HCT116 (cell line): ENCODE results near the gene GTF3C4.

Experiments
- CTCF ChIP-seq, 3 experiments: fragments of 200-600 bp in 1 of 3; sonication (generic) in 1 of 3; IDR thresholded peaks in 2 of 3; conservative IDR thresholded peaks in 1 of 3; 2 replicates each; pipeline ENCODE4 v1.5.1; 2012 to 2017; ENCODE audit warnings: low read depth in 2 of 3, low read length in 2 of 3, antibody characterized with exemption in 1 of 3, borderline replicate concordance in 1 of 3, control low read depth in 1 of 3, mild to moderate bottlenecking in 1 of 3, mixed read lengths in 1 of 3, mixed run types in 1 of 3, moderate library complexity in 1 of 3; ENCODE audit not compliant: insufficient read depth in 1 of 3
- EGR1 ChIP-seq: IDR thresholded peaks from 2 replicates; pipeline ENCODE4 v1.6.1; 2012; ENCODE audit warnings: low read depth
- EZH2 ChIP-seq: fragments of 200-600 bp; sonication (generic); IDR thresholded peaks from 2 replicates; pipeline ENCODE4 v1.6.1; 2017; ENCODE audit warnings: antibody characterized with exemption, mixed run types
- EZH2phosphoT487 ChIP-seq: fragments of 200-600 bp; IDR thresholded peaks from 2 replicates; pipeline ENCODE4 v1.6.1; 2018; ENCODE audit warnings: antibody characterized with exemption, borderline replicate concordance
- POLR2A ChIP-seq: IDR thresholded peaks from 2 replicates; pipeline ENCODE4 v1.7.0; 2011; ENCODE audit warnings: borderline replicate concordance; ENCODE audit not compliant: insufficient read depth, insufficient read length; ENCODE audit errors: extremely low read depth
- POLR2AphosphoS5 ChIP-seq: IDR thresholded peaks from 2 replicates; pipeline ENCODE4 v1.6.1; 2011; ENCODE audit warnings: mild to moderate bottlenecking, low read depth, low read length, moderate library complexity
- REST ChIP-seq: IDR thresholded peaks from 2 replicates; pipeline ENCODE4 v1.6.1; 2012; ENCODE audit warnings: low read depth
- SIN3A ChIP-seq: IDR thresholded peaks from 2 replicates; pipeline ENCODE4 v1.6.1; 2012; ENCODE audit warnings: low read depth
- SRF ChIP-seq: IDR thresholded peaks from 2 replicates; pipeline ENCODE4 v1.6.1; 2012; ENCODE audit warnings: low read depth
- TF ChIP-seq, protein P1 (sequence below): IDR thresholded peaks from 2 replicates; pipeline ENCODE4 v1.6.1; 2012

DNA sequence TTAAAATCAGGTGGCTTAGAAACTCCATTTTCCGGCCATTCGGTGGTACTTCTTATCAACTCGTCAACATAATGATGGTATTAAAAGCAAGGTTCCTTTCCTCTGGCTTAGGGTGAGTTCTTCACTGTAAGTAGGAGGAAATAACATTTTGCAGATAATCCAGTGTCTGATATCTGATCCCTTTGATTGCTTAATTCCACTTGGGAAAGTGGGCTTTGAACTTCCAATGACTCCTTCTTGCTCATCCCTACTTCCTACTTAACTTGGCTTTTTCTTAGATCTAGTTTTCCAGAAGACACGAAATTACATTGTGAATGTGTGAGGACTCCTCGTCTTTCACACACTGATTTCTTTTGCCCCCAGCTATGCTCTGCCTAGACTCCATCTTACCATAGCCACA, 32.0 kb upstream of the GTF3C4 start:
- TF ChIP-seq CTCF (IDR thresholded peaks at IDR 0.05 in 2 of 3, conservative IDR thresholded peaks at IDR 0.05 in 1 of 3; ENCODE audit: borderline replicate concordance in 1 of 3, insufficient read depth in 1 of 3, low read depth in 2 of 3, low read length in 2 of 3) (no peak), REST (no peak), POLR2A (no peak), POLR2AphosphoS5 (no peak), EZH2phosphoT487 (no peak), SIN3A (no peak), SRF (no peak), EZH2 (no peak), EGR1 (no peak)
- TF ChIP-seq, protein P1, sequence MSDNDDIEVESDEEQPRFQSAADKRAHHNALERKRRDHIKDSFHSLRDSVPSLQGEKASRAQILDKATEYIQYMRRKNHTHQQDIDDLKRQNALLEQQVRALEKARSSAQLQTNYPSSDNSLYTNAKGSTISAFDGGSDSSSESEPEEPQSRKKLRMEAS: no peak
